ENCODE results near the gene CEACAM6. TPM values are rescaled to one million over a fixed set of nuclear protein-coding genes. Genes with fewer than 3 reads are reported as not detected.
"Not testable (repeated sequence)": the region's sequence is repeated elsewhere in the genome, so short reads cannot be mapped to it uniquely, and the experiment has no call there.

The CEACAM6 gene
- total and polyA plus RNA-seq, 2 donors: 1.4 to 6.5 TPM

DNA sequence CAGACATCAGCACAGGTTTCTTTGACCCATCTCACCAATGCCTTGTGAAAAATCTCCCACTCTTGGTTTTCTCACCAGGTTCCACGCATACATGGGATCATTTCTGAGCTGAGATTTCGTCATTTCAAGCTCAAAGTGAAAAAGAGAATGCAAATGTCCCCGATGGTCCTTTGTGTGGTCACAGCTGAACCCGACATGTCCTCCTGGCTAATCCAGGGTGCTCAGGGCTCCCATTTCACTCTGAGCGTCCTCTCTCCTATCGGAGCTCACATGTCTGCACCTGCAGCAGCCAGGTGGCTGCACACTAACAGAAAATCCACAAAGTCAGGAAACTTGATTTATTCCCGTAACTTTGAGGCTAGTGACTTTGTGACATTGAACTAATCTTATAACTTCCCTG, 31.7 kb downstream of the CEACAM6 start:
- peak overlapping the region in 1 of 2 donors; percentile 55 for H3K27ac ChIP-seq (ENCODE audit: low read depth in 1 of 2, low read length in 1 of 2)
- H3K4me1 ChIP-seq (ENCODE audit: control insufficient read depth in 2 of 2, insufficient read depth in 2 of 2, low read length in 2 of 2): no peaks in the 10 kb centered on the region
- WGBS: 93% methylated on average over 7 of the region's 7 CpGs
- no peak overlapping the region for H3K4me3 ChIP-seq (ENCODE audit: low read length in 2 of 2)
- peaks cover 7 to 20% of the 10 kb centered on the region in 2 donors for H3K27me3 ChIP-seq (ENCODE audit: control insufficient read depth in 2 of 2, insufficient read depth in 1 of 2, low read length in 1 of 2)
- DNase-seq (ENCODE audit: low read depth in 6 of 9, low spot score in 9 of 9): no peak
- H3K9me3 ChIP-seq (ENCODE audit: control insufficient read depth in 2 of 2, insufficient read depth in 1 of 2, low read length in 1 of 2): no peaks in the 10 kb centered on the region
- no peaks in the 10 kb centered on the region for H3K36me3 ChIP-seq (ENCODE audit: control insufficient read depth in 2 of 2, insufficient read depth in 2 of 2, low read length in 1 of 2)

- not testable (repeated sequence) for DNase-seq (ENCODE audit: low read depth in 6 of 9, low spot score in 9 of 9)
These were observed 33.2 kb downstream of the CEACAM6 start for GRCh38 chr19:41788518-41788917.

GRCh38 chr19:41789053-41789452, 33.7 kb downstream of the CEACAM6 start:
- H3K9me3 ChIP-seq (ENCODE audit: control insufficient read depth in 2 of 2, insufficient read depth in 1 of 2, low read length in 1 of 2); H3K4me3 ChIP-seq (ENCODE audit: low read length in 2 of 2); H3K36me3 ChIP-seq (ENCODE audit: control insufficient read depth in 2 of 2, insufficient read depth in 2 of 2, low read length in 1 of 2); H3K4me1 ChIP-seq (ENCODE audit: control insufficient read depth in 2 of 2, insufficient read depth in 2 of 2, low read length in 2 of 2); H3K27ac ChIP-seq (ENCODE audit: low read depth in 1 of 2, low read length in 1 of 2); DNase-seq (ENCODE audit: low read depth in 6 of 9, low spot score in 9 of 9): not testable (repeated sequence)
- WGBS: 94% methylated on average over 3 of the region's 5 CpGs
- H3K27me3 ChIP-seq (ENCODE audit: control insufficient read depth in 2 of 2, insufficient read depth in 1 of 2, low read length in 1 of 2): peaks cover 7 to 23% of the 10 kb centered on the region in 2 donors

More at GRCh38 chr19:41788518-41788917, 33.2 kb downstream of the CEACAM6 start:
- not testable (repeated sequence) for H3K9me3 ChIP-seq (ENCODE audit: control insufficient read depth in 2 of 2, insufficient read depth in 1 of 2, low read length in 1 of 2); H3K4me1 ChIP-seq (ENCODE audit: control insufficient read depth in 2 of 2, insufficient read depth in 2 of 2, low read length in 2 of 2); H3K36me3 ChIP-seq (ENCODE audit: control insufficient read depth in 2 of 2, insufficient read depth in 2 of 2, low read length in 1 of 2); H3K27ac ChIP-seq (ENCODE audit: low read depth in 1 of 2, low read length in 1 of 2); H3K4me3 ChIP-seq (ENCODE audit: low read length in 2 of 2)
- no CpG with 5 or more reads among the region's 1 CpG for WGBS
- peaks cover 7 to 23% of the 10 kb centered on the region in 2 donors for H3K27me3 ChIP-seq (ENCODE audit: control insufficient read depth in 2 of 2, insufficient read depth in 1 of 2, low read length in 1 of 2)

- Histone ChIP-seq H3K4me3 (ENCODE audit: low read length in 2 of 2) (no peak overlapping the region), H3K36me3 (ENCODE audit: control insufficient read depth in 2 of 2, insufficient read depth in 2 of 2, low read length in 1 of 2) (no peaks in the 10 kb centered on the region), H3K27me3 (ENCODE audit: control insufficient read depth in 2 of 2, insufficient read depth in 1 of 2, low read length in 1 of 2) (peaks cover 0 to 13% of the 10 kb centered on the region in 2 donors), H3K27ac (ENCODE audit: low read depth in 1 of 2, low read length in 1 of 2) (no peak overlapping the region), H3K4me1 (ENCODE audit: control insufficient read depth in 2 of 2, insufficient read depth in 2 of 2, low read length in 2 of 2) (no peaks in the 10 kb centered on the region), H3K9me3 (ENCODE audit: control insufficient read depth in 2 of 2, insufficient read depth in 1 of 2, low read length in 1 of 2) (no peaks in the 10 kb centered on the region)
- WGBS: 37% methylated on average over 22 of the region's 22 CpGs
- DNase-seq (ENCODE audit: low read depth in 6 of 9, low spot score in 9 of 9): peak in 4 of 9 donors; percentile 30 to 54 (median 44)
These were observed 37.4 kb downstream of the CEACAM6 start for GRCh38 chr19:41792513-41793413.

- no peaks in the 10 kb centered on the region for H3K36me3 ChIP-seq (ENCODE audit: control insufficient read depth in 2 of 2, insufficient read depth in 2 of 2, low read length in 1 of 2)
- H3K4me3 ChIP-seq (ENCODE audit: low read length in 2 of 2): no peak overlapping the region
- no peaks in the 10 kb centered on the region for H3K9me3 ChIP-seq (ENCODE audit: control insufficient read depth in 2 of 2, insufficient read depth in 1 of 2, low read length in 1 of 2)
- DNase-seq (ENCODE audit: low read depth in 6 of 9, low spot score in 9 of 9): no peak
- WGBS: 0% methylated on average over 1 of the region's 1 CpG
- H3K4me1 ChIP-seq (ENCODE audit: control insufficient read depth in 2 of 2, insufficient read depth in 2 of 2, low read length in 2 of 2): no peaks in the 10 kb centered on the region
- peaks cover 0 to 12% of the 10 kb centered on the region in 2 donors for H3K27me3 ChIP-seq (ENCODE audit: control insufficient read depth in 2 of 2, insufficient read depth in 1 of 2, low read length in 1 of 2)
- no peak overlapping the region for H3K27ac ChIP-seq (ENCODE audit: low read depth in 1 of 2, low read length in 1 of 2)
These were observed 38.0 kb downstream of the CEACAM6 start for GRCh38 chr19:41793414-41793727.

- H3K27me3 ChIP-seq (ENCODE audit: control insufficient read depth in 2 of 2, insufficient read depth in 1 of 2, low read length in 1 of 2): peaks cover 0 to 12% of the 10 kb centered on the region in 2 donors
- peaks cover 0 to 3% of the 10 kb centered on the region in 2 donors for H3K4me1 ChIP-seq (ENCODE audit: control insufficient read depth in 2 of 2, insufficient read depth in 2 of 2, low read length in 2 of 2)
- no peak overlapping the region for H3K4me3 ChIP-seq (ENCODE audit: low read length in 2 of 2)
- DNase-seq (ENCODE audit: low read depth in 6 of 9, low spot score in 9 of 9): peak in 2 of 9 donors; percentile 49
- H3K36me3 ChIP-seq (ENCODE audit: control insufficient read depth in 2 of 2, insufficient read depth in 2 of 2, low read length in 1 of 2): no peaks in the 10 kb centered on the region
- H3K9me3 ChIP-seq (ENCODE audit: control insufficient read depth in 2 of 2, insufficient read depth in 1 of 2, low read length in 1 of 2): no peaks in the 10 kb centered on the region
- WGBS: 49% methylated on average over 5 of the region's 5 CpGs
- no peak overlapping the region for H3K27ac ChIP-seq (ENCODE audit: low read depth in 1 of 2, low read length in 1 of 2)
These were observed 39.7 kb downstream of the CEACAM6 start for GRCh38 chr19:41795031-41795461.

DNA sequence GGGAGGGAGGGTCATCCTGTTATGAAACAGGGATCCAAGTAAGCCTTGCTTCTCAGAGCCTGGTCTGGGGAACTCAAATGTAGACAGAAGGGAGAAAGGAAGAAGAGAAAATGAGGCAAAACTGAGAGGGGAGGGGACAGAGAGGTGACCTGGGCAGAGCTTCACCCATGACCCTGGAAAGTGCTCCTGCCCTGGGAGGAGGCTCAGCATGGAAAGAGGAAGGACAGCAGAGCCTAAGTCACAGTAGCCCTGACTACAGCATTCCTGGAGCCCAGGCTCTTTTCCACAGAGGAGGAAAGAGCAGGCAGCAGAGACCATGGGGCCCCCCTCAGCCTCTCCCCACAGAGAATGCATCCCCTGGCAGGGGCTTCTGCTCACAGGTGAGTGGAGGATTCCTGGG, 41.0 kb downstream of the CEACAM6 start, which contains the start of gene CEACAM3:
Gene CEACAM3, plus strand, starts transcription at position 226 of the 400 bp plus-strand sequence. Its CDS starts 91 bp downstream, at position 317.
- H3K4me1 ChIP-seq (ENCODE audit: control insufficient read depth in 2 of 2, insufficient read depth in 2 of 2, low read length in 2 of 2): peaks cover 0 to 3% of the 10 kb centered on the region in 2 donors
- no peaks in the 10 kb centered on the region for H3K36me3 ChIP-seq (ENCODE audit: control insufficient read depth in 2 of 2, insufficient read depth in 2 of 2, low read length in 1 of 2)
- H3K9me3 ChIP-seq (ENCODE audit: control insufficient read depth in 2 of 2, insufficient read depth in 1 of 2, low read length in 1 of 2): no peaks in the 10 kb centered on the region
- no peak within 1 kb of the TSS for H3K27ac ChIP-seq (ENCODE audit: low read depth in 1 of 2, low read length in 1 of 2)
- H3K4me3 ChIP-seq (ENCODE audit: low read length in 2 of 2): no peak within 1 kb of the TSS
- peaks cover 0 to 12% of the 10 kb centered on the region in 2 donors for H3K27me3 ChIP-seq (ENCODE audit: control insufficient read depth in 2 of 2, insufficient read depth in 1 of 2, low read length in 1 of 2)
- no peak for DNase-seq (ENCODE audit: low read depth in 6 of 9, low spot score in 9 of 9)

DNA sequence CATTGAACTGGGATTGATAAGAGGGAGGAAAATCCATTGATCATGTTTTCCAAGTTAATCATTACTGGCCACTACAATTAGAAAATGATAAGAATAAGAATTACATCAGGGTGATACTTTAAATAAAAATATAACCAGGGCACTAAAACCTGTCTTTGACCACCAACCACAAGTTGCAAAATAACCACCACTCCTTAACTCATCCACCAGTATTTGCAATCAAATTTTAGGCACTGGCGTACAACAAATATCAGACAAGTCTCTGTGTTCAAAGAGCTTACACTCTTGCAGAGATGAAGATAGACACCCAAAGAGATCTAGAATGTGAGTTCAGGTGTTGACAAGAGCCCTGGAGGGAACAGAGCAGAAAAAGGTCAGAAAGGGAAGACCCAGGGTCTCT, 41.6 kb downstream of the CEACAM6 start:
- DNase-seq (ENCODE audit: low read depth in 6 of 9, low spot score in 9 of 9): no peak
- WGBS: 96% methylated on average over 1 of the region's 1 CpG
- H3K27ac ChIP-seq (ENCODE audit: low read depth in 1 of 2, low read length in 1 of 2): no peak overlapping the region
- no peaks in the 10 kb centered on the region for H3K36me3 ChIP-seq (ENCODE audit: control insufficient read depth in 2 of 2, insufficient read depth in 2 of 2, low read length in 1 of 2)
- no peak overlapping the region for H3K4me3 ChIP-seq (ENCODE audit: low read length in 2 of 2)
- H3K4me1 ChIP-seq (ENCODE audit: control insufficient read depth in 2 of 2, insufficient read depth in 2 of 2, low read length in 2 of 2): peaks cover 0 to 3% of the 10 kb centered on the region in 2 donors
- no peaks in the 10 kb centered on the region for H3K9me3 ChIP-seq (ENCODE audit: control insufficient read depth in 2 of 2, insufficient read depth in 1 of 2, low read length in 1 of 2)
- H3K27me3 ChIP-seq (ENCODE audit: control insufficient read depth in 2 of 2, insufficient read depth in 1 of 2, low read length in 1 of 2): peaks cover 0 to 9% of the 10 kb centered on the region in 2 donors

GRCh38 chr19:41799444-41800000, 44.2 kb downstream of the CEACAM6 start:
- DNase-seq (ENCODE audit: low read depth in 6 of 9, low spot score in 9 of 9): no peak
- no peaks in the 10 kb centered on the region for H3K9me3 ChIP-seq (ENCODE audit: control insufficient read depth in 2 of 2, insufficient read depth in 1 of 2, low read length in 1 of 2)
- H3K4me3 ChIP-seq (ENCODE audit: low read length in 2 of 2): no peak overlapping the region
- no peak overlapping the region for H3K27ac ChIP-seq (ENCODE audit: low read depth in 1 of 2, low read length in 1 of 2)
- H3K4me1 ChIP-seq (ENCODE audit: control insufficient read depth in 2 of 2, insufficient read depth in 2 of 2, low read length in 2 of 2): peaks cover 0 to 11% of the 10 kb centered on the region in 2 donors
- H3K27me3 ChIP-seq (ENCODE audit: control insufficient read depth in 2 of 2, insufficient read depth in 1 of 2, low read length in 1 of 2): peaks cover 0 to 6% of the 10 kb centered on the region in 2 donors
- WGBS: 94% methylated on average over 9 of the region's 9 CpGs
- H3K36me3 ChIP-seq (ENCODE audit: control insufficient read depth in 2 of 2, insufficient read depth in 2 of 2, low read length in 1 of 2): no peaks in the 10 kb centered on the region

Measured in thymus (tissue), 11 donors.